GM12878 (cell line): ENCODE data around the gene UQCC2. TPM values are rescaled to one million over a fixed set of nuclear protein-coding genes. Genes with fewer than 3 reads are reported as not detected.
A peak's percentile ranks its signal among the peaks of the same experiment; 100 is the strongest.

Source experiments
- ATAC-seq: fragments of 200-7000 bp; cut with Tn5 transposase; 3 replicates; pipeline ENCODE4 v1.9.1; 2020; ENCODE audit warnings: mild to moderate bottlenecking, moderate library complexity
- BruUV-seq: library from RNA; stranded (reverse); fragments of 400-500 nt; replicated peaks from 2 replicates; lab custom pipeline; 2021; lab: Mats Ljungman, UMichigan
- CTCF ChIA-PET: fragments of 300-600 bp; sonication (Branson Sonifier 250); formaldehyde crosslinking; extraction: SDS; loops from one replicate; lab custom pipeline; 2021; ENCODE audit warnings: inconsistent platforms; lab: Yijun Ruan, JAX
- POLR2A ChIA-PET: fragments of 350-600 bp; formaldehyde crosslinking; extraction: SDS; loops from one replicate; lab custom pipeline; 2021; ENCODE audit warnings: inconsistent platforms; lab: Charles Lee
- RAD21 ChIA-PET: fragments of 300-600 bp; sonication (Branson Sonifier 250); formaldehyde crosslinking; loops from one replicate; lab custom pipeline; 2023; ENCODE audit warnings: antibody characterized with exemption; ENCODE audit not compliant: unreplicated experiment; lab: Charles Lee
- SMC1A ChIA-PET: fragments of 300-600 bp; sonication (Branson Sonifier 250); formaldehyde crosslinking; loops from one replicate; lab custom pipeline; 2023; ENCODE audit not compliant: unreplicated experiment, uncharacterized antibody; lab: Charles Lee
- DNase-seq: peaks from one replicate; pipeline ENCODE4 v3.0.0-alpha.2; 2011; ENCODE audit warnings: low read depth, low spot score
- FAIRE-seq: peaks from 3 replicates; lab custom pipeline; 2011; peaks lifted over from hg19 to GRCh38; lab: Jason Lieb, UNC
- H2AFZ ChIP-seq: 2 replicates; pipeline ENCODE4 v1.6.0; 2011; ENCODE audit warnings: low read depth, low read length, control low read depth; ENCODE audit not compliant: control insufficient read depth
- H3K27ac ChIP-seq: 2 replicates; pipeline ENCODE4 v1.5.1; 2011; ENCODE audit warnings: control low read depth; ENCODE audit not compliant: control insufficient read depth, insufficient read depth
- H3K27me3 ChIP-seq, 2 experiments: replicated peaks in 1 of 2; 2 replicates each; pipeline versions ENCODE4 v1.6.0 to v1.6.1; 2011; ENCODE audit warnings: low read length in 1 of 2; ENCODE audit not compliant: control insufficient read depth in 2 of 2, insufficient read depth in 2 of 2
- H3K36me3 ChIP-seq, 2 experiments: 2 replicates each; pipeline ENCODE4 v1.5.1; 2011; ENCODE audit warnings: low read length in 1 of 2; ENCODE audit not compliant: control insufficient read depth in 2 of 2, insufficient read depth in 2 of 2
- H3K4me1 ChIP-seq: 2 replicates; pipeline ENCODE4 v1.6.1; 2011; ENCODE audit warnings: mild to moderate bottlenecking, low read length, moderate library complexity, mixed read lengths; ENCODE audit not compliant: control insufficient read depth, insufficient read depth
- H3K4me2 ChIP-seq: 2 replicates; pipeline ENCODE4 v1.6.0; 2011; ENCODE audit warnings: control low read depth; ENCODE audit not compliant: control insufficient read depth, insufficient read depth
- H3K4me3 ChIP-seq: fragments of 200-600 bp; sonication (generic); 2 replicates; pipeline ENCODE4 v1.5.1; 2016
- H3K79me2 ChIP-seq: 2 replicates; pipeline ENCODE4 v1.6.0; 2011; ENCODE audit warnings: low read length; ENCODE audit not compliant: control insufficient read depth, insufficient read depth
- H3K9ac ChIP-seq: 2 replicates; pipeline ENCODE4 v1.8.0; 2011; ENCODE audit warnings: low read length, control low read depth, mixed read lengths; ENCODE audit not compliant: control insufficient read depth, insufficient read depth
- H3K9me3 ChIP-seq: replicated peaks from 3 replicates; pipeline ENCODE4 v1.5.1; 2011; ENCODE audit warnings: mild to moderate bottlenecking, low read length; ENCODE audit not compliant: control insufficient read depth, insufficient read depth
- H4K20me1 ChIP-seq: 2 replicates; pipeline ENCODE4 v1.6.0; 2011; ENCODE audit not compliant: control insufficient read depth, insufficient read depth
- EP300 ChIP-seq, 2 experiments: fragments of 150-350 bp in 1 of 2; IDR thresholded peaks; 2 replicates each; pipeline ENCODE4 v1.6.1; 2011 to 2012; ENCODE audit warnings: low read depth in 2 of 2, low read length in 2 of 2, borderline replicate concordance in 1 of 2, improper control_type of control experiment in 1 of 2, inconsistent platforms in 1 of 2; ENCODE audit not compliant: control insufficient read depth in 1 of 2
- ETV6 ChIP-seq, 2 experiments: fragments of 450-650 bp in 1 of 2; IDR thresholded peaks in 1 of 2; conservative IDR thresholded peaks in 1 of 2; 2 replicates each; pipeline ENCODE4 v1.6.1; 2014; ENCODE audit warnings: antibody characterized with exemption in 1 of 2, borderline replicate concordance in 1 of 2, low read depth in 1 of 2, mild to moderate bottlenecking in 1 of 2, moderate library complexity in 1 of 2
- MTA2 ChIP-seq: fragments of 450-650 bp; IDR thresholded peaks from 2 replicates; pipeline ENCODE4 v1.6.1; 2016; ENCODE audit warnings: low read depth, mild to moderate bottlenecking, moderate library complexity
- MXI1 ChIP-seq: fragments of 150-350 bp; IDR thresholded peaks from 2 replicates; pipeline ENCODE4 v1.6.1; 2011; ENCODE audit warnings: low read depth, mild to moderate bottlenecking, inconsistent platforms, low read length, improper control_type of control experiment
- NFYB ChIP-seq: IDR thresholded peaks from 2 replicates; pipeline ENCODE4 v1.6.1; 2011; ENCODE audit warnings: low read depth, mild to moderate bottlenecking, low read length, improper control_type of control experiment, moderate library complexity; ENCODE audit not compliant: insufficient read depth
- WGBS: methylation state at CpG from one replicate; pipeline ENCODE4 v1.1.6; 2016; ENCODE audit warnings: low lambda C conversion rate; ENCODE audit not compliant: insufficient replicate concordance, insufficient coverage; ENCODE audit errors: missing lambda C conversion rate; 5-methylcytosine and 5-hydroxymethylcytosine counted together
- in situ Hi-C: fragments of 300-500 bp; cut with MboI; formaldehyde crosslinking; loops from 9 replicates; pipeline ENCODE4 v1.14.3; 2018; ENCODE audit warnings: mixed read lengths
- intact Hi-C: fragments of 100-400 bp; cut with micrococcal nuclease; formaldehyde crosslinking; loops from one replicate; pipeline ENCODE4 v1.14.2; 2022; ENCODE audit not compliant: unreplicated experiment
- polyA plus RNA-seq, 11 experiments: library from polyadenylated mRNA; depleted of rRNA in 4 of 11; unstranded in 6 of 11; stranded (reverse) in 5 of 11; fragments of >200 nt; fragmentation: Nextera tagmentation in 4 of 11; fragmentation: Illumina TruSeq in 1 of 11; extraction: Ambion mirVana in 4 of 11; extraction: Trizol in 1 of 11; gene quantifications; 1 replicate in 1 of 11; 2 replicates in 10 of 11; pipeline versions ENCODE4 v1.2.1 to v1.2.3, GENCODE V29; 2011 to 2016; ENCODE audit warnings: inconsistent platforms in 2 of 11, missing spikeins in 2 of 11, low read depth in 1 of 11
- total RNA-seq, 4 experiments: library from RNA; depleted of rRNA in 3 of 4; stranded (reverse); fragments of >200 nt in 3 of 4; fragmentation: Illumina TruSeq in 1 of 4; extraction: Trizol in 1 of 4; gene quantifications; 2 replicates each; pipeline versions ENCODE4 v1.2.1 to v1.2.3, GENCODE V29; 2013 to 2021
- TF ChIP-seq, protein P1 (sequence below): IDR thresholded peaks from 2 replicates; pipeline ENCODE4 v1.6.1; 2012; ENCODE audit warnings: low read length, inconsistent platforms

UQCC2 gene
- total and polyA plus RNA-seq, 10 of the 15 experiments (the other 5 are each of a cell fraction or from before 2014, with no cell fraction given), result 40.6 to 478 (median 71.2) TPM

DNA sequence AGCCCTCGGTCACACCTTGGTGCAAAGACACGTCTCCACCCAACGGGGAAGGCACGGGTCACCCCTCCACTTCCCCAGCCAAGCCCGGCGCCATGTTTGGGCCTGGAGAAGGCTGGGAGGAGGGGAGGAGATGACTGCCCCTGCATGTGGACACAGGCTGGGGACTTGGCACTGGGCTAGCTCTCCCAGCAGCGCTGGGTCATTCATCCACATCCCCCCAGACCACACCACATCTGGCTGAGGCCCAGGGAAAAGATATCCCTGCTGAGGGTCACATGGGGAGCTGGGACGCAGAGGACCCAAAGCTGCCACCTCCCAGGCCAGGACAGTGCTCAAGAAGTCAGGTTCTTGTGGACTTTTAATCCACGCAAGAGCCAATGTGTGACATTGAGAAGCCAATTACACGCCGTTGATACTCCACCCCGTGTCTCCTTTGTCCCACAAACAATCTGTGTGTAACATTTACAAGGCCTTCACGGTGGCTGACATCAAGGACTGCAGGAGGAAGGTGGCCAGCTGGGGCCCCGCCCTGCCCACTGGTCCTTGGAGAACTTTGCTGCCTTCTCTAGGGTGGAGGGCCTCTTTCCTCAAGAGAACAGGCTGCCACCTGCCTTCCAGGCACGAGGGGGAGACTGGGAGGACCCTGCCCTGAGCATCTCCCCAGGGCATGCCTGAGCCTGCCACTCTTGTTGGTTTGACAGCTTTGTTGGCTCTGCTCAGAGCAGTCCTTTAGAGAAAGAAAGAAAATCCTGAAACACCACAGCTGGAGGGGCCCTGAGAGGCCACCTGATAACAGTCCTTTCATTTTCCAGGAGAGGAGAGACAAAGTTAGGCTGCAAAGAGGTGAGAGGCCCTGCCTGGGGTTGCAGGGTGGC is 40.5 kb upstream of the UQCC2 start:
- TF ChIP-seq ETV6 (conservative IDR thresholded peaks at IDR 0.05 in 1 of 2, IDR thresholded peaks at IDR 0.05 in 1 of 2; ENCODE audit: borderline replicate concordance in 1 of 2, low read depth in 1 of 2), result no peak
- no peak for TF ChIP-seq EP300 (IDR thresholded peaks at IDR 0.05; ENCODE audit: borderline replicate concordance in 1 of 2, control insufficient read depth in 1 of 2, low read depth in 2 of 2, low read length in 2 of 2)
- no peak for TF ChIP-seq MXI1
- TF ChIP-seq, protein P1, sequence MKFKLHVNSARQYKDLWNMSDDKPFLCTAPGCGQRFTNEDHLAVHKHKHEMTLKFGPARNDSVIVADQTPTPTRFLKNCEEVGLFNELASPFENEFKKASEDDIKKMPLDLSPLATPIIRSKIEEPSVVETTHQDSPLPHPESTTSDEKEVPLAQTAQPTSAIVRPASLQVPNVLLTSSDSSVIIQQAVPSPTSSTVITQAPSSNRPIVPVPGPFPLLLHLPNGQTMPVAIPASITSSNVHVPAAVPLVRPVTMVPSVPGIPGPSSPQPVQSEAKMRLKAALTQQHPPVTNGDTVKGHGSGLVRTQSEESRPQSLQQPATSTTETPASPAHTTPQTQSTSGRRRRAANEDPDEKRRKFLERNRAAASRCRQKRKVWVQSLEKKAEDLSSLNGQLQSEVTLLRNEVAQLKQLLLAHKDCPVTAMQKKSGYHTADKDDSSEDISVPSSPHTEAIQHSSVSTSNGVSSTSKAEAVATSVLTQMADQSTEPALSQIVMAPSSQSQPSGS, result no peak
- TF ChIP-seq NFYB, result no peak
- no peak for TF ChIP-seq MTA2
- no peaks in the 10 kb centered on the region for H3K79me2 ChIP-seq
- H3K4me3 ChIP-seq, result no peak overlapping the region
- no peak for DNase-seq
- H2AFZ ChIP-seq, result no peak overlapping the region
- no peaks in the 10 kb centered on the region; a peak in 2 of 4 replicates for H3K27me3 ChIP-seq
- no peak for FAIRE-seq
- peaks cover 11% of the 10 kb centered on the region for H3K4me1 ChIP-seq
- H3K4me2 ChIP-seq, result no peak overlapping the region
- in situ Hi-C loops (no loop called here), intact Hi-C loops (no loop called here)
- ChIA-PET CTCF (no interaction called here), POLR2A (no interaction called here), RAD21 (no interaction called here), SMC1A (no interaction called here)
- peak; percentile 50 for ATAC-seq
- no peaks in the 10 kb centered on the region for H4K20me1 ChIP-seq
- H3K9ac ChIP-seq, result no peak overlapping the region
- no peaks in the 10 kb centered on the region for H3K36me3 ChIP-seq
- no peaks in the 10 kb centered on the region for H3K9me3 ChIP-seq
- BruUV-seq, result no TSS peak
- 25% methylated on average over 15 of the region's 15 CpGs for WGBS
- no peak overlapping the region for H3K27ac ChIP-seq
